ENCODE data around the gene CLDN11.

CLDN11 gene

GRCh38 chr3:170424879-170425278 is 6.2 kb downstream of the CLDN11 start:
- in situ Hi-C loops (cut with HindIII; ENCODE audit: low sequenced_read_pairs) = loop anchor here (10.0 kb wide), 1 partner anchor 390 kb away; no protein-coding TSS in a partner anchor

DNA sequence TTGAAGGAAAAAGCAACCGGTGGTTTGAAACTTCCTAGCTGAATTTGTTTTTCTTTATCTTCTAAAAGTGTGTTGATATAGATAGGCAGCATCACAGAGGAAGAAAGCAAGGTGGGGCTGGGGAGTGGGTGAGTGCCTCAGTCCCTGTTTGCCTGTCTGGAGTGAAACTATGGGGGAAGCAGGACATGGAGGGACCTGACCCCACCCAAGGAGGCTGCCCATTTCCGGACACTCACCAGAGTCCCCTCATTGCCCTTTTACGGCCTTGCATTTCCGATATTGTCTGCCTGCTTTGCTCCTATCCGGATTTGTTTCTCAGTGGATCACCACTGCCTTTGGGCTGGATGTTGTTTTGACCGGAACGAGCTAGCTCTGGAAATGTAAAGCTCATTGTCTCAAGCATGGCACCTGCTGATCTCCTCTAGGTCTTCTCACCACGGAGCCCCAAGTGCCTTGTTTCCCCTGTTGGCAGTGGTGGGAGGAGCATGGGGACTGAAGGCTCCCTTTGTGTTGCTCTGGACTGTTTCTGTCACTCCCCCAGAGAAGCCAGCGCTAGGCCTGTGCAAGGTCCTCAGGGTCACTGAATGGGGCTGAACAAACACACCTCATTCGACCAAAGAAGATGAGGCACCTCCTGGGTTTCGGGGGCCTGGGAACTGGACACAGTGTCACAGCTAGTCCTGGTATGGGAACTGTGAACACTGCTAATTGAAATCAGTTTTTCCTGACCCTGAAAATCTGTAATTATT is 7.0 kb downstream of the CLDN11 start:
- in situ Hi-C loops (cut with HindIII; ENCODE audit: low sequenced_read_pairs) = loop anchor here (10.0 kb wide), 1 partner anchor 389 kb away; no protein-coding TSS in a partner anchor
- H3K4me3 ChIP-seq (ENCODE audit: low read depth, low read length) = no peak overlapping the region
- DNase-seq (ENCODE audit: low read depth, low spot score) = no peak
- TF ChIP-seq CTCF (IDR thresholded peaks at IDR 0.05; ENCODE audit: low read depth, low read length) = no peak

More at GRCh38 chr3:170424879-170425278, 6.2 kb downstream of the CLDN11 start:
- DNase-seq (ENCODE audit: low read depth, low spot score) = no peak
- no peak overlapping the region for H3K4me3 ChIP-seq (ENCODE audit: low read depth, low read length)
- TF ChIP-seq CTCF (IDR thresholded peaks at IDR 0.05; ENCODE audit: low read depth, low read length) = no peak

DNA sequence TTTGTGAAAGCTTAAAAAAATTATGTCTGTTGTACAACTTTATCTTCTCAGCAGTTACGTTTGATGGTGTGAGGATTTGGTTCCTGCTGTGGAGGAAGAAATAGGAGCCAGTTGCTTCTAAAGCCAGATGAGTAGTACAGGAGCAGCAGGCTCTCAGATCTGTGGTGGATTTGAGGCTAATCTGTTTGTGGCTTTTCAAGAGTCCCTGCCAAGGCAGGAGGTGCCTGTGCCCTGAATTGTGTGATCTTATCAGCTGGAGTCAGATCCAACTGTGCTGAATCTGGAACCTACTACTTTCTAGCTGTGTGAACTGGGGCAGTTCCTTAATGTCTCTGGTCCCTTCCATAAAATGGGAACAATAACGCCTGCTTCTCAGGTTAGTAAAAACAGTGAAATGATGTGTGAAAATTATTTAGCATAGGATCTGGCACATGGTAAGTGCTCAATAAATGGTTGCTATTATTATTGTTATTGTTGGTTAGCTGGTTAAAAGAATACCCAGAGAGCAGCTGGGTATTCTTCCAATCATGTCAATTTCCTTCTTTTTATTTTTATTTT is 7.7 kb downstream of the CLDN11 start:
- in situ Hi-C loops (cut with HindIII; ENCODE audit: low sequenced_read_pairs) = loop anchor here (10.0 kb wide), 1 partner anchor 388 kb away; no protein-coding TSS in a partner anchor
- no peak for TF ChIP-seq CTCF (IDR thresholded peaks at IDR 0.05; ENCODE audit: low read depth, low read length)
- DNase-seq (ENCODE audit: low read depth, low spot score) = peak; percentile 74
- no peak overlapping the region for H3K4me3 ChIP-seq (ENCODE audit: low read depth, low read length)

- no peak overlapping the region for H3K4me3 ChIP-seq (ENCODE audit: low read depth, low read length)
- in situ Hi-C loops (cut with HindIII; ENCODE audit: low sequenced_read_pairs) = loop anchor here (10.0 kb wide), 1 partner anchor 387 kb away; no protein-coding TSS in a partner anchor
- DNase-seq (ENCODE audit: low read depth, low spot score) = no peak
- no peak for TF ChIP-seq CTCF (IDR thresholded peaks at IDR 0.05; ENCODE audit: low read depth, low read length)
Observed at GRCh38 chr3:170428095-170428494, 9.4 kb downstream of the CLDN11 start.

DNA sequence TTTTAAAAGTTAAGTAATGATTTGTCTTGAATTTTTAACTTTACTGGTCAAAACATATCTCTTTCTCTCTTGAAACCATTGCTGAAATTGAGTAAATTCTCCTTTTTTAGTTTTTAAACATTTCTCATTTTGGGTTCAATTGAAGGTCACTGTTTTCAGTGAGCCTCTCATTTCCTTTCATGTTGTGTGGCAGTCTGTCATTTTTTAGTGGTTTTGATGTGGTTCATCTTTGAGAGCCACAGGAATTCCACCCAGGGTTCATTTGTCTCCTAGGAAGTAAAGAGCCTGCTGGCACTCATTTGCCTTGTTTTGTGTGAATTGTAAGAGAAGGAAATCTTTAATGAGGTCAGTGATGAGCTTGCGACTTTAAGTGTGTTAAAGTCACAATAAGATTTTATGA is 10.4 kb downstream of the CLDN11 start:
- DNase-seq (ENCODE audit: low read depth, low spot score) = peak; percentile 90

GRCh38 chr3:170431054-170431453 is 12.4 kb downstream of the CLDN11 start:
- peak; percentile 16 for TF ChIP-seq CTCF (IDR thresholded peaks at IDR 0.05; ENCODE audit: low read depth, low read length)
- in situ Hi-C loops (cut with HindIII; ENCODE audit: low sequenced_read_pairs) = no loop called here
- DNase-seq (ENCODE audit: low read depth, low spot score) = no peak
- H3K4me3 ChIP-seq (ENCODE audit: low read depth, low read length) = no peak overlapping the region

More for the DNA sequence above, 10.4 kb downstream of the CLDN11 start:
- TF ChIP-seq CTCF (IDR thresholded peaks at IDR 0.05; ENCODE audit: low read depth, low read length) = no peak
- H3K4me3 ChIP-seq (ENCODE audit: low read depth, low read length) = no peak overlapping the region
- in situ Hi-C loops (cut with HindIII; ENCODE audit: low sequenced_read_pairs) = loop anchor here (10.0 kb wide), 1 partner anchor 386 kb away; no protein-coding TSS in a partner anchor
